DOHH2 (cell line): ENCODE data around the gene WDR7.

Experiments used
- H3F3A ChIP-seq: fragments of 200-600 bp; sonication (generic), shearing (Covaris generic); 2 replicates; pipeline ENCODE4 v1.6.0; 2016; ENCODE audit warnings: antibody characterized with exemption, mild to moderate bottlenecking; ENCODE audit not compliant: control insufficient read depth, insufficient read depth
- H3K27ac ChIP-seq: fragments of 200-600 bp; sonication (generic); 2 replicates; pipeline ENCODE4 v1.5.1; 2014; ENCODE audit warnings: low read depth, mild to moderate bottlenecking, low read length, moderate library complexity
- H3K27me3 ChIP-seq: fragments of 200-600 bp; sonication (generic); 2 replicates; pipeline ENCODE4 v1.6.1; 2014; ENCODE audit warnings: mild to moderate bottlenecking, low read length, mixed read lengths; ENCODE audit not compliant: control insufficient read depth
- H3K36me3 ChIP-seq: fragments of 200-600 bp; sonication (generic); 2 replicates; pipeline ENCODE4 v1.6.1; 2014; ENCODE audit warnings: mild to moderate bottlenecking, low read length, moderate library complexity, mixed read lengths; ENCODE audit not compliant: control insufficient read depth
- H3K4me1 ChIP-seq: fragments of 200-600 bp; sonication (generic); 2 replicates; pipeline ENCODE4 v1.6.1; 2014; ENCODE audit warnings: mild to moderate bottlenecking, low read length, mixed read lengths; ENCODE audit not compliant: control insufficient read depth
- H3K4me2 ChIP-seq: fragments of 200-600 bp; sonication (generic); 2 replicates; pipeline ENCODE4 v1.6.0; 2014; ENCODE audit warnings: mild to moderate bottlenecking, low read length, moderate library complexity
- H3K4me3 ChIP-seq: fragments of 200-600 bp; sonication (generic); 2 replicates; pipeline ENCODE4 v1.5.1; 2014; ENCODE audit warnings: mild to moderate bottlenecking, low read length, mixed read lengths
- H3K79me2 ChIP-seq: fragments of 200-600 bp; sonication (generic); 2 replicates; pipeline ENCODE4 v1.6.1; 2014; ENCODE audit warnings: mild to moderate bottlenecking, low read length, mixed read lengths; ENCODE audit not compliant: control insufficient read depth
- H3K9me2 ChIP-seq: fragments of 200-600 bp; sonication (generic); replicated peaks from 2 replicates; pipeline ENCODE4 v1.6.1; 2014; ENCODE audit warnings: mild to moderate bottlenecking, low read length, mixed read lengths; ENCODE audit not compliant: control insufficient read depth
- H3K9me3 ChIP-seq: fragments of 200-600 bp; sonication (generic); 2 replicates; pipeline ENCODE4 v1.6.1; 2014; ENCODE audit warnings: antibody characterized with exemption, low read length, mixed read lengths; ENCODE audit not compliant: control insufficient read depth, insufficient read depth
- H4K20me1 ChIP-seq: fragments of 200-600 bp; sonication (generic); 2 replicates; pipeline ENCODE4 v1.6.0; 2014; ENCODE audit warnings: low read depth, mild to moderate bottlenecking, antibody characterized with exemption, low read length, moderate library complexity; ENCODE audit not compliant: control insufficient read depth, insufficient read depth
- EZH2phosphoT487 ChIP-seq: fragments of 200-600 bp; sonication (generic); IDR thresholded peaks from 2 replicates; pipeline ENCODE4 v1.6.1; 2017; ENCODE audit warnings: borderline replicate concordance, mild to moderate bottlenecking, antibody characterized with exemption, low read length, moderate library complexity, mixed read lengths
- TF ChIP-seq, protein P1 (sequence below): fragments of 200-600 bp; sonication (generic); IDR thresholded peaks from one replicate; pipeline ENCODE4 v1.5.1; 2014; ENCODE audit warnings: antibody characterized with exemption, mild to moderate bottlenecking, low read depth, low read length; ENCODE audit not compliant: poor library complexity, severe bottlenecking

WDR7 gene

DNA sequence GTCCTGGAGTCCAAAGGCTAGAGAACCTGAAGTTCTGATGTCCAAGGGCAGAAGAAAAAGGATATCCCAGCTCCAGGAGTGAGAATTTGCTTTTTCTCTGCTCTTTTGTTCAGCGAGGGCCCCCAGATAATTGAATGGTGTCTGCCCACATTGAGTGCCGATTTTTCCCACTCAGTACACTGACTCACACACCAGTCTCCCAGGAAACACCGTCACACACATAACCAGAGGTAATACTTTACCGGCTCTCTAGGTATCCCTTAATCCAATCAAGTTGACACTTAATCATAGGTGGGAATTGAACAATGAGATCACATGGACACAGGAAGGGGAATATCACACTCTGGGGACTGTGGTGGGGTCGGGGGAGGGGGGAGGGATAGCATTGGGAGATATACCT lies 161.5 kb downstream of the WDR7 start:
- Histone ChIP-seq H4K20me1 (no peaks in the 10 kb centered on the region), H3F3A (no peaks in the 10 kb centered on the region), H3K27ac (no peak overlapping the region), H3K9me2 (no peaks in the 10 kb centered on the region), H3K9me3 (no peaks in the 10 kb centered on the region), H3K4me2 (no peak overlapping the region), H3K4me1 (no peaks in the 10 kb centered on the region), H3K27me3 (no peaks in the 10 kb centered on the region), H3K36me3 (no peaks in the 10 kb centered on the region), H3K4me3 (no peak overlapping the region), H3K79me2 (no peaks in the 10 kb centered on the region)
- TF ChIP-seq EZH2phosphoT487, result no peak
- TF ChIP-seq, protein P1, sequence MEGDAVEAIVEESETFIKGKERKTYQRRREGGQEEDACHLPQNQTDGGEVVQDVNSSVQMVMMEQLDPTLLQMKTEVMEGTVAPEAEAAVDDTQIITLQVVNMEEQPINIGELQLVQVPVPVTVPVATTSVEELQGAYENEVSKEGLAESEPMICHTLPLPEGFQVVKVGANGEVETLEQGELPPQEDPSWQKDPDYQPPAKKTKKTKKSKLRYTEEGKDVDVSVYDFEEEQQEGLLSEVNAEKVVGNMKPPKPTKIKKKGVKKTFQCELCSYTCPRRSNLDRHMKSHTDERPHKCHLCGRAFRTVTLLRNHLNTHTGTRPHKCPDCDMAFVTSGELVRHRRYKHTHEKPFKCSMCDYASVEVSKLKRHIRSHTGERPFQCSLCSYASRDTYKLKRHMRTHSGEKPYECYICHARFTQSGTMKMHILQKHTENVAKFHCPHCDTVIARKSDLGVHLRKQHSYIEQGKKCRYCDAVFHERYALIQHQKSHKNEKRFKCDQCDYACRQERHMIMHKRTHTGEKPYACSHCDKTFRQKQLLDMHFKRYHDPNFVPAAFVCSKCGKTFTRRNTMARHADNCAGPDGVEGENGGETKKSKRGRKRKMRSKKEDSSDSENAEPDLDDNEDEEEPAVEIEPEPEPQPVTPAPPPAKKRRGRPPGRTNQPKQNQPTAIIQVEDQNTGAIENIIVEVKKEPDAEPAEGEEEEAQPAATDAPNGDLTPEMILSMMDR, result no peak

DNA sequence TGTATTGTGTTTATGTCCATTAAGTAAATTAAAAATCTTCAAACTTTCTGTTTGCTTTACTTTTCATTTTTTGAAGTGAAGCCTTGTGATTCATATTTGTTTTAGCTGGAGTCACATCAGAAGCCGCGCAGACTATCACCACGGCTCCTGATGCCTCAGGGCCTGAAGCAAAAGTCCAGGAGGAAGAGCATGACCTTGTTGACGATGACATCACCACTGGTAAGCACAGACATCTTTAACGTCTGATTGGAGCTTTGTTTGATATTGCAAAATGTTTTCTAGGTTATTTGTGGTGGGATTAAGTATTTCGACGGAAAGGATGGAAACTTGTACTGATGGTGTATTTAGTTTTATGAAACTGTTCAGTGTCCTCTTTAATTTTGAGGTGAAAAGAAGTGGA lies 164.8 kb downstream of the WDR7 start:
- no peaks in the 10 kb centered on the region for H3K79me2 ChIP-seq
- H3K9me3 ChIP-seq, result no peaks in the 10 kb centered on the region
- no peak overlapping the region for H3K4me2 ChIP-seq
- H3K9me2 ChIP-seq, result no peaks in the 10 kb centered on the region
- no peaks in the 10 kb centered on the region for H3K4me1 ChIP-seq
- no peak overlapping the region for H3K4me3 ChIP-seq
- H3K36me3 ChIP-seq, result no peaks in the 10 kb centered on the region
- H3F3A ChIP-seq, result no peaks in the 10 kb centered on the region
- no peak overlapping the region for H3K27ac ChIP-seq
- no peak for TF ChIP-seq EZH2phosphoT487
- TF ChIP-seq, protein P1, result no peak
- no peaks in the 10 kb centered on the region for H3K27me3 ChIP-seq
- no peaks in the 10 kb centered on the region for H4K20me1 ChIP-seq

DNA sequence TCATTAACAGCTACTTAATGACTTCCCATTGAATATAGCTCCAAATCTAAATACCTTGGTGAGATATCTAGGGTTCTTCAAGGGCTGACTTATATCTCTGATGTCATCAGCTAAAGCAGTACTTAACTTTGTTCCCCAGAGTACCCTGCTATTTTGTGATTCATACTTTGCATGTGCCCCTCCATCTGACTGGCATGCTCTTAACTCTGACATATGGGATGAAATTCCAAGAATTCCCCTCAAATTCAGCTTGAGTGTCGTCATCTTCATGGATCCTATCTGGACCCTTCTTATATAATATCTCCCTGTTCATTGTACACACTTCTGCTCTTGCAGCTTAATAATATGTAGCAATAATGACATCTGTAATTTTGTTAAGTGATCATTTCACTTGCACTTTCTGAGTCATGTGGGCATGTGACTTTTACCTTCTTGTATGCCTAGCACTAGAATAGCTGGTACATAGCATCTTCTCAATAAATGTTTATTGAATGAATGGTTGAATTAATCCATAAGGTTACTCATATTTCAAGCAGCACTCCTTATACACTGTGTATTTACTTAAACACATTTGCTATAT lies 172.9 kb downstream of the WDR7 start:
- TF ChIP-seq, protein P1, result no peak
- no peak for TF ChIP-seq EZH2phosphoT487
- Histone ChIP-seq H3K4me3 (no peak overlapping the region), H3K9me3 (no peaks in the 10 kb centered on the region), H3K4me2 (no peak overlapping the region), H3K9me2 (no peaks in the 10 kb centered on the region), H4K20me1 (no peaks in the 10 kb centered on the region), H3F3A (no peaks in the 10 kb centered on the region), H3K79me2 (no peaks in the 10 kb centered on the region), H3K4me1 (peaks cover 4% of the 10 kb centered on the region), H3K36me3 (no peaks in the 10 kb centered on the region), H3K27me3 (no peaks in the 10 kb centered on the region), H3K27ac (no peak overlapping the region)
